ENCODE measurements around the gene CALHM4. TPM values are rescaled to one million over a fixed set of nuclear protein-coding genes. Genes with fewer than 3 reads are reported as not detected.
A peak's percentile ranks its signal among the peaks of the same experiment; 100 is the strongest.

The CALHM4 gene
- total RNA-seq, result not detected

DNA sequence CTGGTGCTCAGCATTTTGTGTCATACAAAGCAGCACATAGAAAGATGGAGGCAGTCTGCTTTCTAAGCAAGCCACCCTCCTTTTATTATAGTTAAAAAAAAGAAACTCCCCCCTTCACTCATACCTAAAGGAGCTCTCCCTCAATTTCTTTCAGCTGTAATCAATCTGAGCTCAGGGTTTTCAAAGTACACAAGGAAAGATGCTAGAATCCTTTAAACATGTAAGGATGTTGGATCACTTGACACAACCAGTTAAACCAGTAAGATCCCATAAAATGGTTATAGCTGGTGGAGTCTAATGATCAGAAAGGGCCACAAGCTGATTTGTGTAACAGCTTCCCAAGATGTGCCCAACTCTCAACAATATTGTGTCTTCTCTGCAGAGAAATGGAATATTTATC, at the start of gene CALHM4:
CALHM4 (plus strand) TSS at position 301 of the 400 bp plus-strand sequence; CDS start at position 344, 43 bp downstream.
- intact Hi-C loops (cut with DNase I), result no loop called here
- Histone ChIP-seq H3K4me1 (no peaks in the 10 kb centered on the region), H3K27me3 (no peaks in the 10 kb centered on the region), H3K9me3 (no peaks in the 10 kb centered on the region), H3K36me3 (no peaks in the 10 kb centered on the region), H3K4me3 (replicated peaks in 1 of 3) (no peak within 1 kb of the TSS), H3K27ac (no peak within 1 kb of the TSS)
- no peak for TF ChIP-seq POLR2A (IDR thresholded peaks at IDR 0.05)
- no peak for TF ChIP-seq CTCF (IDR thresholded peaks at IDR 0.05)
- DNase-seq, result no peak

DNA sequence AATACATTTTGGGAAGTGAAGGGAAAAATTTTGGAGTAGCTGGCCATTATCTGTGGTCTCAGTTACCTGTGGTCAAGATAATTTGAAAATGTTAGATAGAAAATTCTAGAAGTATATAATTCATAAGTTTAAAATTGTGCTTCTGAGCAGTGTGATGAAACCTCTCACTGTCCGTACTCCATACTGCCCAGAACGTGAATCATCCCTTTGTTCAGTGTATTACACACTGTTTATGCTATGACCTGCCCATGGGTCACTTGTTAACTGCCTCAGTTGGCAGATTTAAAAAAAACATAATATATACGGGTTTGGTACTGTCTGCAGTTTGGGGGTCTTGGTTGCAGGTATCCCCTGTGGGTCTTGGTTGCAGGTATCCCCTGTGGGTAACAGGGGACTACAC, 46.2 kb upstream of the CALHM4 start:
- Histone ChIP-seq H3K4me3 (replicated peaks in 1 of 3) (no peak overlapping the region), H3K27ac (no peak overlapping the region), H3K36me3 (no peaks in the 10 kb centered on the region), H3K27me3 (no peaks in the 10 kb centered on the region), H3K9me3 (no peaks in the 10 kb centered on the region), H3K4me1 (no peaks in the 10 kb centered on the region)
- 82 to 88% methylated on average over 3 of the region's 3 CpGs for WGBS, 2 donors
- no peak for DNase-seq
- intact Hi-C loops (cut with DNase I), result no loop called here
- no peak for TF ChIP-seq CTCF (IDR thresholded peaks at IDR 0.05)
- TF ChIP-seq POLR2A (IDR thresholded peaks at IDR 0.05), result no peak

DNA sequence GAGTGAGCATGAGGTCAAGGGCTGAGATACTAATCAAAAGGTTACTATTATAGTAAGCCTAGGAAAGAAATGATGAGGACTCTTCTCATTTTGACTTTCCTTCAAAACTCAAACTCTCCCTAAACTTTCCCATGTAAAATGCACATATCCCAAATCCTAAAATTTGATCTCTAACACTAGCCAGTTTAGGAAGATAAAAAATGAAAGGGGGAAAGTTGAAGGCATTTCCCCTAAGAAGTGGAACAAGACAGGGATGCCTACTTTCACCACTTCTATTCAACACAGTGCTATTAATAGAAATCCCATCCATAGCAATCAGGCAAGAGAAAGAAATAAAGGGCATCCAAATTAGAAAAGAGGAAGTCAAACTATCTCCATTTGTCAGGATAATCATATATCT, 45.0 kb upstream of the CALHM4 start:
- no peaks in the 10 kb centered on the region for H3K9me3 ChIP-seq
- no peak overlapping the region for H3K27ac ChIP-seq
- TF ChIP-seq POLR2A (IDR thresholded peaks at IDR 0.05) (no peak), CTCF (IDR thresholded peaks at IDR 0.05) (no peak)
- H3K27me3 ChIP-seq, result no peaks in the 10 kb centered on the region
- no peaks in the 10 kb centered on the region for H3K4me1 ChIP-seq
- intact Hi-C loops (cut with DNase I), result no loop called here
- no peak overlapping the region for H3K4me3 ChIP-seq (replicated peaks in 1 of 3)
- no peaks in the 10 kb centered on the region for H3K36me3 ChIP-seq
- DNase-seq, result no peak

- Histone ChIP-seq H3K4me1 (no peaks in the 10 kb centered on the region), H3K27me3 (no peaks in the 10 kb centered on the region), H3K27ac (peak within 1 kb of the TSS; percentile 0 to 80 (median 69)), H3K4me3 (replicated peaks in 1 of 3) (peak within 1 kb of the TSS in 1 of 3 donors; percentile 21), H3K36me3 (no peaks in the 10 kb centered on the region), H3K9me3 (no peaks in the 10 kb centered on the region)
- intact Hi-C loops (cut with DNase I), result no loop called here
- TF ChIP-seq CTCF (IDR thresholded peaks at IDR 0.05), result peak in 4 of 6 experiments; percentile 17 to 37 (median 24)
- peak in 1 of 2 donors; percentile 9 for TF ChIP-seq POLR2A (IDR thresholded peaks at IDR 0.05)
- 55 to 57% methylated on average over 10 of the region's 10 CpGs for WGBS, 2 donors
- peak in 1 of 2 donors; percentile 5 for DNase-seq
Measured at GRCh38 chr6:116511424-116512110, 42.0 kb upstream of the CALHM4 start, which contains the start of gene CALHM5. CALHM5 (plus strand) TSS chr6:116511639; CDS start chr6:116511697, 58 bp downstream.

DNA sequence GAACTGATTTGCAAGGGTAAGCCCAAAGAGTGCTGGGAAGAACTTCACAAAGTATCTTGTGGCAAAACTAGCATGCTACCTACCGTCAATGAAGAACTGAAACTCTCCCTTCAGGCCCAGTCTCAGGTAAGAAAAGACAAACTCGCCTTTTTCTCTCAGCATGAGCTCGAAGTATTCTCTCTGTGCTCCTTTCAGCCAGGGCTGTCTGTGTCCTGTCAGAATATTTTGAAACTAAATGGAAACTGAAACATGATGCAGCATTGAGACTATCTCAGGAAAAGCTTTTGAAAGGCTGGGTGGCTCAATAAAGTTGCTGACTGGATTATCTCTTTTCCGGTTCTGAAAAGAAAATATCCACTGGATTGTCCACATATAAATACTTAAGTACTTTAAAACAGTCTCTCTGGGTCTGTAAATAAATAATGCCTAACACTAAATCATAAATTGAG, 41.4 kb upstream of the CALHM4 start:
- DNase-seq, result no peak
- peak overlapping the region in 1 of 3 donors; percentile 21 for H3K4me3 ChIP-seq (replicated peaks in 1 of 3)
- H3K27ac ChIP-seq, result peak overlapping the region; percentile 0 to 80 (median 69)
- H3K4me1 ChIP-seq, result no peaks in the 10 kb centered on the region
- TF ChIP-seq POLR2A (IDR thresholded peaks at IDR 0.05) (no peak), CTCF (IDR thresholded peaks at IDR 0.05) (no peak)
- WGBS, 2 donors, result 67 to 68% methylated on average over 4 of the region's 4 CpGs
- peaks cover 0 to 3% of the 10 kb centered on the region in 2 donors for H3K36me3 ChIP-seq
- no peaks in the 10 kb centered on the region for H3K27me3 ChIP-seq
- intact Hi-C loops (cut with DNase I), result no loop called here
- H3K9me3 ChIP-seq, result no peaks in the 10 kb centered on the region
